ELR (cell line): ENCODE data around the gene PRMT3.
"Not testable (repeated sequence)": the region's sequence is repeated elsewhere in the genome, so short reads cannot be mapped to it uniquely, and the experiment has no call there.

Experiments
- DNase-seq: peaks from one replicate; pipeline ENCODE4 v3.0.0-alpha.2; 2015; ENCODE audit warnings: low read depth

The PRMT3 gene

GRCh38 chr11:20457934-20458680 is 70.6 kb downstream of the PRMT3 start:
- DNase-seq: no peak

GRCh38 chr11:20458905-20459632 is 71.6 kb downstream of the PRMT3 start:
- no peak for DNase-seq

GRCh38 chr11:20459865-20460264 is 72.3 kb downstream of the PRMT3 start:
- no peak for DNase-seq

- no peak for DNase-seq
Observed at GRCh38 chr11:20464518-20464917, 77.0 kb downstream of the PRMT3 start.

GRCh38 chr11:20467487-20468185 is 80.1 kb downstream of the PRMT3 start:
- no peak for DNase-seq

- no peak for DNase-seq
Observed at GRCh38 chr11:20470348-20470747, 82.8 kb downstream of the PRMT3 start.

GRCh38 chr11:20471929-20472328 is 84.4 kb downstream of the PRMT3 start:
- DNase-seq: not testable (repeated sequence)

GRCh38 chr11:20474176-20474881 is 86.8 kb downstream of the PRMT3 start:
- no peak for DNase-seq

GRCh38 chr11:20474882-20475517 is 87.5 kb downstream of the PRMT3 start:
- no peak for DNase-seq

GRCh38 chr11:20477418-20478090 is 90.0 kb downstream of the PRMT3 start:
- peak; percentile 29 for DNase-seq

GRCh38 chr11:20479513-20479912 is 92.0 kb downstream of the PRMT3 start:
- no peak for DNase-seq

- DNase-seq: no peak
Observed at GRCh38 chr11:20483931-20484330, 96.4 kb downstream of the PRMT3 start.

- not testable (repeated sequence) for DNase-seq
Observed at GRCh38 chr11:20484416-20484815, 96.9 kb downstream of the PRMT3 start.

- DNase-seq: no peak
Observed at GRCh38 chr11:20488352-20488751, 100.8 kb downstream of the PRMT3 start.

- no peak for DNase-seq
Observed at GRCh38 chr11:20489948-20490347, 102.4 kb downstream of the PRMT3 start.

- DNase-seq: no peak
Observed at GRCh38 chr11:20493340-20493739, 105.8 kb downstream of the PRMT3 start.

GRCh38 chr11:20497124-20497792 is 109.7 kb downstream of the PRMT3 start:
- no peak for DNase-seq

- no peak for DNase-seq
Observed at GRCh38 chr11:20501252-20501651, 113.7 kb downstream of the PRMT3 start.

- DNase-seq: no peak
Observed at GRCh38 chr11:20501971-20502370, 114.5 kb downstream of the PRMT3 start.

- no peak for DNase-seq
Observed at GRCh38 chr11:20511982-20512381, 124.5 kb downstream of the PRMT3 start.

- no peak for DNase-seq
Observed at GRCh38 chr11:20512869-20513268, 125.4 kb downstream of the PRMT3 start.
